Peyer's patch (tissue), 4 donors: Measurements from ENCODE around the gene ZC3H7B.

Source experiments
- POLR2A ChIP-seq, 2 donors: fragments of 450-650 bp; IDR thresholded peaks; one replicate each; pipeline ENCODE4 v1.5.1; 2017; ENCODE audit warnings: antibody characterized with exemption in 2 of 2, mild to moderate bottlenecking in 2 of 2, moderate library complexity in 2 of 2
- TF ChIP-seq, protein P1 (sequence below), 6 experiments: fragments of 450-650 bp in 4 of 6; fragments of 200-600 bp in 2 of 6; sonication (generic) in 1 of 6; IDR thresholded peaks; one replicate each; pipeline ENCODE4 v1.5.1; 2017 to 2019; ENCODE audit warnings: antibody characterized with exemption in 6 of 6, mild to moderate bottlenecking in 3 of 6, moderate library complexity in 1 of 6

DNA sequence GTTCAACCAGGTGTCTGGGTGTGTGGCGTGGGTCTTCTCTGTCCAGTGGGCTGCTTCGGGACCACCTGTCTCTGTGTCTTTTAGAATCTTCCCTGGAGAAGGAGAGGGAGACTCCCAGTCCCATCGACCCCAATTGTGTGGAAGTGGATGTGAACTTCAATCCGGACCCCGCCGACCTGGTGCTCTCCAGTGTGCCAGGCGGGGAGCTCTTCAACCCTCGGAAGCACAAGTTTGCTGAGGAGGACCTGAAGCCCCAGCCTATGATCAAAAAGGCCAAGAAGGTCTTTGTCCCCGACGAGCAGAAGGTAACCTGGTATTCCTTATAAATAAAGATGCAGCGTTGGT lies 92.7 kb downstream of the ZC3H7B start:
- TF ChIP-seq, protein P1, sequence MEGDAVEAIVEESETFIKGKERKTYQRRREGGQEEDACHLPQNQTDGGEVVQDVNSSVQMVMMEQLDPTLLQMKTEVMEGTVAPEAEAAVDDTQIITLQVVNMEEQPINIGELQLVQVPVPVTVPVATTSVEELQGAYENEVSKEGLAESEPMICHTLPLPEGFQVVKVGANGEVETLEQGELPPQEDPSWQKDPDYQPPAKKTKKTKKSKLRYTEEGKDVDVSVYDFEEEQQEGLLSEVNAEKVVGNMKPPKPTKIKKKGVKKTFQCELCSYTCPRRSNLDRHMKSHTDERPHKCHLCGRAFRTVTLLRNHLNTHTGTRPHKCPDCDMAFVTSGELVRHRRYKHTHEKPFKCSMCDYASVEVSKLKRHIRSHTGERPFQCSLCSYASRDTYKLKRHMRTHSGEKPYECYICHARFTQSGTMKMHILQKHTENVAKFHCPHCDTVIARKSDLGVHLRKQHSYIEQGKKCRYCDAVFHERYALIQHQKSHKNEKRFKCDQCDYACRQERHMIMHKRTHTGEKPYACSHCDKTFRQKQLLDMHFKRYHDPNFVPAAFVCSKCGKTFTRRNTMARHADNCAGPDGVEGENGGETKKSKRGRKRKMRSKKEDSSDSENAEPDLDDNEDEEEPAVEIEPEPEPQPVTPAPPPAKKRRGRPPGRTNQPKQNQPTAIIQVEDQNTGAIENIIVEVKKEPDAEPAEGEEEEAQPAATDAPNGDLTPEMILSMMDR (IDR thresholded peaks at IDR 0.05) = no peak
- TF ChIP-seq POLR2A (IDR thresholded peaks at IDR 0.05) = no peak
